NK-92 (cell line): Measurements from ENCODE around the gene ADA.

Experiments used
- DNase-seq: peaks from one replicate; lab custom pipeline; 2025; ENCODE audit not compliant: unreplicated experiment; lab: John Stamatoyannopoulos, UW

Gene ADA

GRCh38 chr20:44646023-44646640 lies 5.4 kb downstream of the ADA start:
- DNase-seq = no peak

- no peak for DNase-seq
Observed at GRCh38 chr20:44644667-44645131, 6.8 kb downstream of the ADA start.

- no peak for DNase-seq
Observed at GRCh38 chr20:44644230-44644617, 7.3 kb downstream of the ADA start.

GRCh38 chr20:44643596-44644229 lies 7.8 kb downstream of the ADA start:
- no peak for DNase-seq

GRCh38 chr20:44643154-44643519 lies 8.4 kb downstream of the ADA start:
- DNase-seq = no peak

- DNase-seq = no peak
Observed at GRCh38 chr20:44642203-44643153, 9.0 kb downstream of the ADA start.

GRCh38 chr20:44641325-44641724 lies 10.2 kb downstream of the ADA start:
- DNase-seq = no peak

- no peak for DNase-seq
Observed at GRCh38 chr20:44640522-44640921, 11.0 kb downstream of the ADA start.

GRCh38 chr20:44637522-44638372 lies 13.8 kb downstream of the ADA start:
- no peak for DNase-seq

GRCh38 chr20:44637042-44637441 lies 14.5 kb downstream of the ADA start:
- DNase-seq = no peak

GRCh38 chr20:44635877-44636276 lies 15.6 kb downstream of the ADA start:
- DNase-seq = no peak

- DNase-seq = no peak
Observed at GRCh38 chr20:44633872-44634600, 17.5 kb downstream of the ADA start.

GRCh38 chr20:44633187-44633810 lies 18.2 kb downstream of the ADA start:
- DNase-seq = no peak

- DNase-seq = no peak
Observed at GRCh38 chr20:44632103-44632752, 19.3 kb downstream of the ADA start.

GRCh38 chr20:44630297-44630696 lies 21.2 kb downstream of the ADA start:
- no peak for DNase-seq

- DNase-seq = no peak
Observed at GRCh38 chr20:44629542-44629941, 22.0 kb downstream of the ADA start.

- no peak for DNase-seq
Observed at GRCh38 chr20:44629017-44629385, 22.5 kb downstream of the ADA start.

GRCh38 chr20:44627364-44628010 lies 24.0 kb downstream of the ADA start:
- DNase-seq = no peak

- DNase-seq = no peak
Observed at GRCh38 chr20:44626278-44626677, 25.2 kb downstream of the ADA start.
